Loucy (cell line): ENCODE measurements around the gene SNX19.

Source experiments
- H2AFZ ChIP-seq: fragments of 200-600 bp; sonication (generic); 2 replicates; pipeline ENCODE4 v1.6.0; 2016; ENCODE audit warnings: antibody characterized with exemption, mild to moderate bottlenecking, low read length, moderate library complexity
- H3F3A ChIP-seq: fragments of 200-600 bp; 2 replicates; pipeline ENCODE4 v1.6.0; 2016; ENCODE audit warnings: antibody characterized with exemption, low read depth, mild to moderate bottlenecking
- H3K27me3 ChIP-seq: fragments of 200-600 bp; sonication (generic); 2 replicates; pipeline ENCODE4 v1.6.1; 2014; ENCODE audit warnings: low read length, mild to moderate bottlenecking; ENCODE audit not compliant: insufficient read depth, poor library complexity, severe bottlenecking
- H3K36me3 ChIP-seq: fragments of 200-600 bp; sonication (generic); 2 replicates; pipeline ENCODE4 v1.6.1; 2016; ENCODE audit warnings: low read length; ENCODE audit not compliant: insufficient read depth
- H3K4me1 ChIP-seq: fragments of 200-600 bp; sonication (generic); 2 replicates; pipeline ENCODE4 v1.5.1; 2014; ENCODE audit warnings: low read length, mild to moderate bottlenecking; ENCODE audit not compliant: insufficient read depth, poor library complexity, severe bottlenecking
- H3K4me2 ChIP-seq: fragments of 200-600 bp; sonication (generic); 2 replicates; pipeline ENCODE4 v1.6.0; 2014; ENCODE audit warnings: antibody characterized with exemption, low read length, low read depth, mild to moderate bottlenecking; ENCODE audit not compliant: poor library complexity, severe bottlenecking
- H3K4me3 ChIP-seq: fragments of 200-600 bp; sonication (generic); 2 replicates; pipeline ENCODE4 v1.5.1; 2014; ENCODE audit warnings: low read length, mild to moderate bottlenecking, mixed read lengths; ENCODE audit not compliant: poor library complexity, severe bottlenecking
- H3K79me2 ChIP-seq: fragments of 200-600 bp; sonication (generic); 2 replicates; pipeline ENCODE4 v1.6.1; 2014; ENCODE audit warnings: low read length; ENCODE audit not compliant: insufficient read depth
- H3K9ac ChIP-seq: fragments of 200-600 bp; sonication (generic); 2 replicates; pipeline ENCODE4 v1.6.0; 2014; ENCODE audit warnings: mild to moderate bottlenecking, low read depth, low read length, moderate library complexity; ENCODE audit not compliant: poor library complexity, severe bottlenecking
- H3K9me2 ChIP-seq: fragments of 200-600 bp; sonication (generic); replicated peaks from 2 replicates; pipeline ENCODE4 v1.6.1; 2016; ENCODE audit warnings: low read depth, low read length, mixed read lengths
- H3K9me3 ChIP-seq: fragments of 200-600 bp; sonication (generic); 2 replicates; pipeline ENCODE4 v1.6.1; 2014; ENCODE audit warnings: mild to moderate bottlenecking, antibody characterized with exemption, low read length, low read depth; ENCODE audit not compliant: insufficient read depth
- H4K20me1 ChIP-seq: fragments of 200-600 bp; sonication (generic); 2 replicates; pipeline ENCODE4 v1.6.0; 2014; ENCODE audit warnings: antibody characterized with exemption, low read length, mild to moderate bottlenecking; ENCODE audit not compliant: insufficient read depth, poor library complexity, severe bottlenecking
- EZH2phosphoT487 ChIP-seq: fragments of 200-600 bp; IDR thresholded peaks from 2 replicates; pipeline ENCODE4 v1.6.1; 2018; ENCODE audit warnings: antibody characterized with exemption, mild to moderate bottlenecking, moderate library complexity, borderline replicate concordance
- TF ChIP-seq, protein P1 (sequence below): fragments of 200-600 bp; sonication (generic); conservative IDR thresholded peaks from 2 replicates; pipeline ENCODE4 v1.5.1; 2014; ENCODE audit warnings: mild to moderate bottlenecking, antibody characterized with exemption, low read length

Gene SNX19

DNA sequence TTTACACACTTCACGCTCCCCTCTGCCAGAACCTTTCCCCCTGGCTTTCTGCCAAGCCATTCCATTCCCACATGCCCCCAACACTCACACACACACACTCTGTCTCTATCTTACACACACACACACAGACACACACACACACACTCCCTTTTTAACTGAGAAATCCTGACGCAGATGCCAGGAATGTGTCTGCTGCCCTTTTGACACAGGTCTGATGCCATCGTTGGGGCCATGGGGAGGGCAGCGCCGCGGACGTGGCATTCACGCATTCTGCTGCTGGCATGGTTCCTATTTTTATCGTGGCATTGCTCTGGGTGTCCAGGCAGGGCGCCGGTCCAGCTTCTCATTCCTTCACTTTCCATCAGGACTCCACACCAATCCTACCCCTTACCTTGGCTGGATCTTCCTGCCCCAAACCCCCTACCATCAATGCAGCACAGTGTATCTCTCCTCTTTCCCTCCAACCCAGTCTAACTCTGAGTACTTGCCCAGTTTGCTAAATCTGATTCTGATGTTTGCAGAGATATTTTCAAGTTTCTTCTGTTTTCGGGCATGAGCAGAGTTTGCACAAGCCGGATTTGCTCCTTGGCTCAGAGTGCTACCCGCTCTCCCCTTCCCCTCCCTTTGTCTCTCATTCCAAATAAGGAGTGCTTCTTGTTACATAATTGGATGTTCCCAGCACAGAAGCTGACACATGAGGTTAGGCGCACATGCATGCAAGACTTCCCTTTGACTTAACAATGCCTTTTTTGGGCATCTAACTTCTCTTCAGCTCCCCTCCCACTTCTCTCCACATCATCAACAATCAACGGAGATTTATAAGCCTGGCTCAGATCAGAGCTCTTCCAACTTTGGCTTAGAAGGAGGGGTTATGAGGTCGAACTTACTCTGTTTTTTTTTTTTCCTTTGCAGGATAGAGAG lies 18.8 kb downstream of the SNX19 start:
- peaks cover 55% of the 10 kb centered on the region; the same call in 1 of the 2 replicates for H3K36me3 ChIP-seq
- H3K9me2 ChIP-seq: no peaks in the 10 kb centered on the region
- H3F3A ChIP-seq: no peaks in the 10 kb centered on the region
- no peaks in the 10 kb centered on the region for H3K27me3 ChIP-seq
- H3K4me1 ChIP-seq: no peaks in the 10 kb centered on the region
- H3K4me2 ChIP-seq: no peak overlapping the region
- H2AFZ ChIP-seq: no peak overlapping the region
- H3K4me3 ChIP-seq: no peak overlapping the region
- no peak overlapping the region for H3K9ac ChIP-seq
- no peaks in the 10 kb centered on the region for H3K9me3 ChIP-seq
- H3K79me2 ChIP-seq: no peaks in the 10 kb centered on the region
- TF ChIP-seq, protein P1, sequence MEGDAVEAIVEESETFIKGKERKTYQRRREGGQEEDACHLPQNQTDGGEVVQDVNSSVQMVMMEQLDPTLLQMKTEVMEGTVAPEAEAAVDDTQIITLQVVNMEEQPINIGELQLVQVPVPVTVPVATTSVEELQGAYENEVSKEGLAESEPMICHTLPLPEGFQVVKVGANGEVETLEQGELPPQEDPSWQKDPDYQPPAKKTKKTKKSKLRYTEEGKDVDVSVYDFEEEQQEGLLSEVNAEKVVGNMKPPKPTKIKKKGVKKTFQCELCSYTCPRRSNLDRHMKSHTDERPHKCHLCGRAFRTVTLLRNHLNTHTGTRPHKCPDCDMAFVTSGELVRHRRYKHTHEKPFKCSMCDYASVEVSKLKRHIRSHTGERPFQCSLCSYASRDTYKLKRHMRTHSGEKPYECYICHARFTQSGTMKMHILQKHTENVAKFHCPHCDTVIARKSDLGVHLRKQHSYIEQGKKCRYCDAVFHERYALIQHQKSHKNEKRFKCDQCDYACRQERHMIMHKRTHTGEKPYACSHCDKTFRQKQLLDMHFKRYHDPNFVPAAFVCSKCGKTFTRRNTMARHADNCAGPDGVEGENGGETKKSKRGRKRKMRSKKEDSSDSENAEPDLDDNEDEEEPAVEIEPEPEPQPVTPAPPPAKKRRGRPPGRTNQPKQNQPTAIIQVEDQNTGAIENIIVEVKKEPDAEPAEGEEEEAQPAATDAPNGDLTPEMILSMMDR: no peak
- TF ChIP-seq EZH2phosphoT487: no peak
- no peaks in the 10 kb centered on the region for H4K20me1 ChIP-seq

DNA sequence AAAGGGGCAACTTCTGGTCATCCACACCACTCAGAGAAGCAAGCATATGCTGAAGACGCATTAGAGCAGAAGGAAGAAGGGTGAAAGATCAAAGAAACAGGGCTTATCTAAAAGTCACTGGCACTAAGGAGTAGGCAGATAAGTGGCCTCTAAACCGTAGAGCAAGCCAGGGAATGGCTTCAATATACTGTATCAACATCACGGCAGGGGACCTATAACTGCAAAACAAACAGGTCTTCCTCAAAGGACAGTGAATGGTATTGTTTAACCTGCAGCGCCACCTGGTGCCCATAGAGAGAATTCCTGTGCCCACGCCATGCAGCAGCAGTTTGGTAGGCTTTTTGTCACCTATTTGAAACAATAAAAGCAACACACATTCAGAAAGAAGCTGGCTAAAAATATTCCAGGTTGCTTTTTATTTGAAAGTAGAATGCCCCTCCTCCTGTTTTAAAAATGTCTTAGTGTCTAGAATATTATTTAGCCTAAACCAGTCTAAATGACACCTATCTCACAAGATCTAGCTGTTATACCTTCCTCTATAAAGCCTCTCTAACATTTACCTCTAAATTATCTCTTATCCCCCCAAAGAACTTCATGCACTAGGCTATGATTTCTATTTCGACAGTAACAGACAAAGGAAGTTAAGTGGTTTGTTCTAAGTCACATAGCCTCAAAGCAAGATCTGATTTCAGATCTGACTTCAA lies 21.8 kb downstream of the SNX19 start:
- Histone ChIP-seq H3K4me2 (no peak overlapping the region), H3K36me3 (peaks cover 51% of the 10 kb centered on the region; the same call in 1 of the 2 replicates)
- TF ChIP-seq, protein P1: peak; percentile 94
- no peak for TF ChIP-seq EZH2phosphoT487

DNA sequence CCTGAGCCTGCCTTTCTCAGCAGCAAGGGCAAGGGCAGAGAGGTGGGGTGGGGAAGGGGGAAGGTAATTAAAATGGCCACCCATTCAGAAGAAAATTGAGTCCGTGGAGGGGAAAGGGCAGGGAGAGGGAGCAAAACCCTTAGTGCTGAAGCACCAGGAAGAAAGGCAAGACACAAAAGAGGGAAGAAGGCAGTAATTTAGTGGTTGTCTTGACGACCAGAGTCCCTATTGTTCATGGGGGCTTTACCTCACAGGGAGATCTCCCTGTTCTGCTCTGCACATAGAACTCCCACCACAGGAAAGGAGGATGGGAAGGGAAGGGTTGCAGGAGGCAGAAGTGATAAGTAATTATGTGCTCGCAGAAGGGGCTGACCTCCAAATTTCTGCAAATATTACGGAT lies 23.4 kb downstream of the SNX19 start:
- Histone ChIP-seq H3K9me2 (no peaks in the 10 kb centered on the region), H3F3A (no peaks in the 10 kb centered on the region), H3K4me3 (no peak overlapping the region), H3K4me2 (no peak overlapping the region), H3K9ac (no peak overlapping the region), H4K20me1 (no peaks in the 10 kb centered on the region), H3K9me3 (no peaks in the 10 kb centered on the region), H3K27me3 (no peaks in the 10 kb centered on the region), H3K79me2 (no peaks in the 10 kb centered on the region), H3K36me3 (peaks cover 38% of the 10 kb centered on the region; the same call in 1 of the 2 replicates), H3K4me1 (no peaks in the 10 kb centered on the region), H2AFZ (no peak overlapping the region)
- TF ChIP-seq, protein P1: no peak

More for the DNA sequence above, 21.8 kb downstream of the SNX19 start:
- no peaks in the 10 kb centered on the region for H3F3A ChIP-seq
- no peaks in the 10 kb centered on the region for H3K4me1 ChIP-seq
- H2AFZ ChIP-seq: no peak overlapping the region
- no peaks in the 10 kb centered on the region for H3K9me2 ChIP-seq
- H4K20me1 ChIP-seq: no peaks in the 10 kb centered on the region
- no peak overlapping the region for H3K9ac ChIP-seq
- no peaks in the 10 kb centered on the region for H3K9me3 ChIP-seq
- no peaks in the 10 kb centered on the region for H3K27me3 ChIP-seq
- no peaks in the 10 kb centered on the region for H3K79me2 ChIP-seq
- H3K4me3 ChIP-seq: no peak overlapping the region
